Activated B cell treated with CpG ODN at 0.5 μM for 24 hours (primary cell): ENCODE results near the gene CORO6. TPM values are rescaled to one million over a fixed set of nuclear protein-coding genes. Genes with fewer than 3 reads are reported as not detected.

Source experiments
- ATAC-seq: fragments of 200-7000 bp; cut with Tn5 transposase; one replicate; pipeline ENCODE4 v1.10.0; 2021; ENCODE audit warnings: low read depth, mild to moderate bottlenecking, moderate library complexity
- CTCF ChIA-PET: fragments of 350-600 bp; sonication (Branson Sonifier 250); formaldehyde crosslinking; loops from one replicate; lab custom pipeline; 2021; ENCODE audit warnings: antibody characterized with exemption; lab: Charles Lee
- POLR2A ChIA-PET: fragments of 350-600 bp; sonication (Branson Sonifier 250); formaldehyde crosslinking; loops from one replicate; lab custom pipeline; 2021; ENCODE audit warnings: antibody characterized with exemption; lab: Charles Lee
- DNase-seq: peaks from one replicate; pipeline ENCODE4 v3.0.0; 2022
- H3K27ac Mint-ChIP-seq: one replicate; pipeline ENCODE4 v1.8.0; 2020; ENCODE audit warnings: mixed read lengths
- H3K27me3 Mint-ChIP-seq: one replicate; pipeline ENCODE4 v1.8.0; 2021; ENCODE audit warnings: mixed read lengths
- H3K36me3 Mint-ChIP-seq: one replicate; pipeline ENCODE4 v1.8.0; 2021; ENCODE audit warnings: low read depth, mixed read lengths
- H3K4me1 Mint-ChIP-seq: one replicate; pipeline ENCODE4 v1.8.0; 2021; ENCODE audit warnings: mixed read lengths
- H3K4me3 Mint-ChIP-seq: one replicate; pipeline ENCODE4 v1.8.0; 2020; ENCODE audit warnings: mild to moderate bottlenecking, mixed read lengths
- H3K9me3 Mint-ChIP-seq: one replicate; pipeline ENCODE4 v1.8.0; 2020; ENCODE audit warnings: mixed read lengths
- CTCF ChIP-seq: fragments of 200-600 bp; IDR thresholded peaks from one replicate; pipeline ENCODE4 v1.8.0; 2022; ENCODE audit warnings: antibody characterized with exemption, mild to moderate bottlenecking
- intact Hi-C: fragments of 100-400 bp; cut with micrococcal nuclease; formaldehyde crosslinking; loops from one replicate; pipeline ENCODE4 v1.15.1; 2024
- total RNA-seq: library from RNA; stranded (reverse); gene quantifications from 2 replicates; pipeline ENCODE4 v1.2.3, GENCODE V29; 2022

The CORO6 gene
- total RNA-seq, 1 donor from 2014 or later: 4.1 TPM

GRCh38 chr17:29571486-29571882, 51.2 kb downstream of the CORO6 start:
- H3K27me3 Mint-ChIP-seq: no peaks in the 10 kb centered on the region
- H3K36me3 Mint-ChIP-seq: peaks cover 30% of the 10 kb centered on the region
- no peak overlapping the region for H3K4me3 Mint-ChIP-seq
- H3K9me3 Mint-ChIP-seq: no peaks in the 10 kb centered on the region
- POLR2A ChIA-PET: no interaction called here
- ATAC-seq: no peak
- H3K4me1 Mint-ChIP-seq: peaks cover 26% of the 10 kb centered on the region
- intact Hi-C loops: no loop called here
- CTCF ChIA-PET: interaction anchor here (1.0 to 2.7 kb wide), 3 partner anchors 20 to 352 kb away, joined by 3 to 11 read pairs (median 3); no protein-coding TSS in a partner anchor
- no peak for TF ChIP-seq CTCF
- no peak overlapping the region for H3K27ac Mint-ChIP-seq
- peak; percentile 10 for DNase-seq

GRCh38 chr17:29570521-29570920, 52.2 kb downstream of the CORO6 start:
- CTCF ChIA-PET: interaction anchor here (1.0 to 3.3 kb wide), 4 partner anchors 10 to 201 kb away, joined by 3 to 11 read pairs (median 8); no protein-coding TSS in a partner anchor
- TF ChIP-seq CTCF: no peak
- Mint-ChIP-seq H3K27ac (peak overlapping the region; percentile 10), H3K36me3 (peaks cover 22% of the 10 kb centered on the region), H3K27me3 (no peaks in the 10 kb centered on the region), H3K4me1 (peaks cover 30% of the 10 kb centered on the region), H3K9me3 (no peaks in the 10 kb centered on the region), H3K4me3 (peak overlapping the region; percentile 44)
- intact Hi-C loops: no loop called here
- POLR2A ChIA-PET: interaction anchor here (1.4 to 1.7 kb wide), 2 partner anchors 20 to 22 kb away, joined by 3 to 6 read pairs; partner anchors contain the start of gene ANKRD13B
- peak; percentile 6 for DNase-seq
- no peak for ATAC-seq

GRCh38 chr17:29569245-29569950, 53.3 kb downstream of the CORO6 start:
- peaks cover 29% of the 10 kb centered on the region for H3K4me1 Mint-ChIP-seq
- intact Hi-C loops: loop anchor here (2.0 to 10.0 kb wide), 6 partner anchors 45 to 1743 kb away; partner anchors contain the start of genes EVI2B, NEK8, NUFIP2 and TLCD1
- POLR2A ChIA-PET: interaction anchor here (0.6 to 1.7 kb wide), 6 partner anchors 9 to 281 kb away, joined by 3 to 8 read pairs (median 3); partner anchors contain the start of gene ANKRD13B
- no peak for ATAC-seq
- no peak for DNase-seq
- no peaks in the 10 kb centered on the region for H3K9me3 Mint-ChIP-seq
- H3K27ac Mint-ChIP-seq: peak overlapping the region; percentile 75
- H3K27me3 Mint-ChIP-seq: no peaks in the 10 kb centered on the region
- H3K4me3 Mint-ChIP-seq: peak overlapping the region; percentile 85
- no peak for TF ChIP-seq CTCF
- CTCF ChIA-PET: interaction anchor here (1.5 to 3.3 kb wide), 3 partner anchors 11 to 200 kb away, joined by 8 to 11 read pairs (median 8); no protein-coding TSS in a partner anchor
- H3K36me3 Mint-ChIP-seq: peaks cover 12% of the 10 kb centered on the region

GRCh38 chr17:29568331-29569244, 54.1 kb downstream of the CORO6 start, which contains the start of gene TP53I13:
Gene TP53I13 (plus strand): TSS chr17:29568701. CDS start chr17:29568759, 58 bp downstream.
- no peaks in the 10 kb centered on the region for H3K27me3 Mint-ChIP-seq
- no peaks in the 10 kb centered on the region for H3K9me3 Mint-ChIP-seq
- peak; percentile 83 for DNase-seq
- ChIA-PET POLR2A (interaction anchor here (0.6 to 4.0 kb wide), 16 partner anchors 8 to 758 kb away, joined by 3 to 13 read pairs (median 4); partner anchors contain the start of genes ANKRD13B, NUFIP2 and TAOK1), CTCF (interaction anchor here (0.8 to 3.3 kb wide), 9 partner anchors 12 to 363 kb away, joined by 3 to 19 read pairs (median 8); partner anchors contain the start of gene ANKRD13B)
- peak; percentile 65 for ATAC-seq
- peaks cover 32% of the 10 kb centered on the region for H3K4me1 Mint-ChIP-seq
- peak within 1 kb of the TSS; percentile 97 for H3K27ac Mint-ChIP-seq
- H3K36me3 Mint-ChIP-seq: peaks cover 5% of the 10 kb centered on the region
- intact Hi-C loops: loop anchor here (1.0 to 10.0 kb wide), 8 partner anchors 12 to 1744 kb away; partner anchors contain the start of genes EVI2B, GIT1, NEK8 and NUFIP2
- no peak for TF ChIP-seq CTCF
- H3K4me3 Mint-ChIP-seq: peak within 1 kb of the TSS; percentile 97
